ENCODE data around the gene PTPRK. TPM values are rescaled to one million over a fixed set of nuclear protein-coding genes. Genes with fewer than 3 reads are reported as not detected.

Gene PTPRK
- total RNA-seq, 1 experiment from 2014 or later, result 34.2 TPM

GRCh38 chr6:128504003-128504654 is 16.3 kb downstream of the PTPRK start:
- Histone ChIP-seq H3K4me1 (ENCODE audit: control insufficient read depth in 1 of 2, insufficient read depth in 2 of 2, low read length in 2 of 2) (peaks cover 12 to 15% of the 10 kb centered on the region in 2 experiments; a peak in 3 of 4 replicates), H2AFZ (ENCODE audit: low read depth, low read length, poor library complexity, severe bottlenecking) (no peak overlapping the region), H3K27me3 (ENCODE audit: insufficient read depth, low read length) (no peaks in the 10 kb centered on the region), H4K20me1 (ENCODE audit: insufficient read depth) (no peaks in the 10 kb centered on the region), H3K36me3 (ENCODE audit: control insufficient read depth in 1 of 2, insufficient read depth in 2 of 2, low read length in 2 of 2) (no peaks in the 10 kb centered on the region), H3K9ac (ENCODE audit: low read length) (no peak overlapping the region), H3K9me2 (ENCODE audit: insufficient read depth) (no peaks in the 10 kb centered on the region), H3K4me2 (ENCODE audit: low read length) (no peak overlapping the region), H3K9me3 (ENCODE audit: control insufficient read depth in 1 of 2, insufficient read depth in 1 of 2, low read depth in 1 of 2, low read length in 2 of 2) (no peaks in the 10 kb centered on the region), H3K4me3 (replicated peaks in 1 of 2; ENCODE audit: low read depth in 1 of 2, low read length in 2 of 2) (no peak overlapping the region), H3K27ac (ENCODE audit: low read depth, low read length) (no peak overlapping the region), H3K79me2 (ENCODE audit: insufficient read depth, low read length) (peaks cover 16% of the 10 kb centered on the region)
- POLR2A ChIA-PET, result no interaction called here
- ATAC-seq (no peak), DNase-seq (ENCODE audit: low read depth, low spot score) (no peak)
- BruUV-seq (replicated peaks), result no TSS peak
- intact Hi-C loops (cut with micrococcal nuclease), result no loop called here
- CTCF ChIA-PET, result no interaction called here
- TF ChIP-seq MAX (IDR thresholded peaks at IDR 0.05) (no peak), ATF3 (IDR thresholded peaks at IDR 0.05) (no peak), EZH2phosphoT487 (IDR thresholded peaks at IDR 0.05; ENCODE audit: borderline replicate concordance) (no peak), ZBTB33 (IDR thresholded peaks at IDR 0.05; ENCODE audit: extremely low read depth, insufficient replicate concordance, low read length) (no peak), FOSL1 (IDR thresholded peaks at IDR 0.05; ENCODE audit: low read depth) (no peak), EGR1 (IDR thresholded peaks at IDR 0.05; ENCODE audit: low read depth) (no peak), SIN3A (IDR thresholded peaks at IDR 0.05; ENCODE audit: low read depth) (no peak), YY1 (IDR thresholded peaks at IDR 0.05; ENCODE audit: extremely low read depth, insufficient replicate concordance, low read depth, low read length) (no peak), SRF (IDR thresholded peaks at IDR 0.05; ENCODE audit: low read depth) (no peak), CBX3 (IDR thresholded peaks at IDR 0.05; ENCODE audit: low read depth) (no peak)
- RAD21 ChIA-PET (ENCODE audit: low non-redundant PET in 1 of 2, low total read pairs in 2 of 2, uncharacterized antibody in 2 of 2, unreplicated experiment in 2 of 2), result no interaction called here
